Smooth muscle cell (in vitro differentiated cells): ENCODE data around the gene ZNF654. TPM values are rescaled to one million over a fixed set of nuclear protein-coding genes. Genes with fewer than 3 reads are reported as not detected.
"Not testable (repeated sequence)": the region's sequence is repeated elsewhere in the genome, so short reads cannot be mapped to it uniquely, and the experiment has no call there.

ENCODE experiments used
- DNase-seq: peaks from one replicate; lab custom pipeline; 2025; ENCODE audit not compliant: unreplicated experiment; lab: John Stamatoyannopoulos, UW
- H2AFZ ChIP-seq: fragments of 200-600 bp; sonication (generic); 2 replicates; pipeline ENCODE4 v1.6.0; 2016; ENCODE audit warnings: antibody characterized with exemption, low read depth, mild to moderate bottlenecking
- H3F3A ChIP-seq: fragments of 200-600 bp; sonication (generic); 2 replicates; pipeline ENCODE4 v1.6.0; 2017; ENCODE audit warnings: antibody characterized with exemption, low read depth
- H3K27ac ChIP-seq: fragments of 200-600 bp; sonication (generic); 2 replicates; pipeline ENCODE4 v1.5.1; 2016; ENCODE audit warnings: low read depth, mild to moderate bottlenecking
- H3K27me3 ChIP-seq: fragments of 200-600 bp; sonication (generic); 2 replicates; pipeline ENCODE4 v1.6.1; 2016; ENCODE audit warnings: low read depth, mild to moderate bottlenecking
- H3K36me3 ChIP-seq: fragments of 200-600 bp; sonication (generic); 2 replicates; pipeline ENCODE4 v1.5.1; 2016; ENCODE audit warnings: low read depth
- H3K4me1 ChIP-seq: fragments of 200-600 bp; sonication (generic); 2 replicates; pipeline ENCODE4 v1.5.1; 2016; ENCODE audit warnings: low read depth
- H3K4me2 ChIP-seq: fragments of 200-600 bp; sonication (generic); 2 replicates; pipeline ENCODE4 v1.6.0; 2016; ENCODE audit warnings: mild to moderate bottlenecking
- H3K4me3 ChIP-seq: fragments of 200-600 bp; sonication (generic); 2 replicates; pipeline ENCODE4 v1.5.1; 2016; ENCODE audit warnings: mild to moderate bottlenecking
- H3K79me2 ChIP-seq: fragments of 200-600 bp; sonication (generic); 2 replicates; pipeline ENCODE4 v1.6.0; 2016; ENCODE audit warnings: low read depth, mild to moderate bottlenecking
- H3K9ac ChIP-seq: fragments of 200-600 bp; sonication (generic); 2 replicates; pipeline ENCODE4 v1.6.0; 2016; ENCODE audit warnings: low read depth
- H3K9me3 ChIP-seq: fragments of 200-600 bp; sonication (generic); replicated peaks from 2 replicates; pipeline ENCODE4 v1.5.1; 2016; ENCODE audit warnings: low read depth
- H4K20me1 ChIP-seq: fragments of 200-600 bp; sonication (generic); 2 replicates; pipeline ENCODE4 v1.6.0; 2016; ENCODE audit warnings: low read depth
- WGBS: methylation state at CpG from one replicate; pipeline ENCODE4 v1.1.7; 2016; ENCODE audit warnings: low lambda C conversion rate; 5-methylcytosine and 5-hydroxymethylcytosine counted together
- polyA plus RNA-seq: library from polyadenylated mRNA; unstranded; fragments of >200 nt; fragmentation: Nextera tagmentation; extraction: Ambion mirVana; gene quantifications from 2 replicates; pipeline ENCODE4 v1.2.1, GENCODE V29; 2016
- total RNA-seq: library from RNA; depleted of rRNA; stranded (reverse); fragments of >200 nt; gene quantifications from 2 replicates; pipeline ENCODE4 v1.2.3, GENCODE V29; 2014
- TF ChIP-seq, protein P1 (sequence below): fragments of 200-600 bp; sonication (generic); IDR thresholded peaks from 2 replicates; pipeline ENCODE4 v1.5.1; 2017; ENCODE audit warnings: borderline replicate concordance, mild to moderate bottlenecking, antibody characterized with exemption; ENCODE audit not compliant: insufficient read depth, poor library complexity, severe bottlenecking

Gene ZNF654
- total and polyA plus RNA-seq, 2 experiments from 2014 or later: 4.9 to 21.2 TPM

DNA sequence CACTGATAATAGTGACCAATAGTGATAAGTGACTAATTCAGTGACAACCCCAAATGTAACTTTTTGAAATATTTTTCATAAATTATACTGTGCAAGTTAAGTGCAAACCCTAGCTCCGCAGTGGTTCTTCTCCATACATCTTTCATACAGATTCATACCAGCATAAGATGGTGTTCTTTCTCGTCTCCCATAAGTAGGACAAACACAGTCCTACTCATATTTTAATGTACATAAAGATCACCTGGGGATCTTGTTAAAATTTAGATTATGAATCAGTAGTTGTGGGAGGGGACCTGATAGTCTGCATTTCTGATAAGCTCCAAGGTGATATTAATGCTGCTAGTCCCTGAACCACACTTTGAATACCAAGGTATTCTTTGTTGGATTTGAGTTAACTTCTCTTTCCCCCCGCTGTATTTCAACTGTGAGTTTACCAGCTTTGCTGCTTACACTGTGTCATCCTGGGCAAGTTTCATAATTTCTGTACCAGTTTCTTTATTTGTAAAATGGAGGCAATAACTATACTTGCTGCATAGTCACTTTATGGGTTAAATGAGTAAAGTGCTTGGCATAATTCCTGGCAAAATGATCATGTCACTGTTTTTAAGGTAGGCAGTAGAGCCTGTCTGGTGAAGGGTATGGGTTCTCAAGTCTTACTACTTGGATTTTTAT, 56.0 kb downstream of the ZNF654 start:
- DNase-seq: no peak

GRCh38 chr3:88117683-88118082, 58.6 kb downstream of the ZNF654 start:
- Histone ChIP-seq H3K4me3 (no peak overlapping the region), H3K27me3 (no peaks in the 10 kb centered on the region), H3K4me1 (no peaks in the 10 kb centered on the region), H3F3A (no peaks in the 10 kb centered on the region), H3K27ac (no peak overlapping the region), H3K9me3 (no peaks in the 10 kb centered on the region), H3K36me3 (peaks cover 3% of the 10 kb centered on the region), H4K20me1 (peaks cover 40% of the 10 kb centered on the region), H3K9ac (no peak overlapping the region), H3K79me2 (peaks cover 9% of the 10 kb centered on the region), H3K4me2 (no peak overlapping the region), H2AFZ (no peak overlapping the region)
- no peak for DNase-seq
- TF ChIP-seq, protein P1, sequence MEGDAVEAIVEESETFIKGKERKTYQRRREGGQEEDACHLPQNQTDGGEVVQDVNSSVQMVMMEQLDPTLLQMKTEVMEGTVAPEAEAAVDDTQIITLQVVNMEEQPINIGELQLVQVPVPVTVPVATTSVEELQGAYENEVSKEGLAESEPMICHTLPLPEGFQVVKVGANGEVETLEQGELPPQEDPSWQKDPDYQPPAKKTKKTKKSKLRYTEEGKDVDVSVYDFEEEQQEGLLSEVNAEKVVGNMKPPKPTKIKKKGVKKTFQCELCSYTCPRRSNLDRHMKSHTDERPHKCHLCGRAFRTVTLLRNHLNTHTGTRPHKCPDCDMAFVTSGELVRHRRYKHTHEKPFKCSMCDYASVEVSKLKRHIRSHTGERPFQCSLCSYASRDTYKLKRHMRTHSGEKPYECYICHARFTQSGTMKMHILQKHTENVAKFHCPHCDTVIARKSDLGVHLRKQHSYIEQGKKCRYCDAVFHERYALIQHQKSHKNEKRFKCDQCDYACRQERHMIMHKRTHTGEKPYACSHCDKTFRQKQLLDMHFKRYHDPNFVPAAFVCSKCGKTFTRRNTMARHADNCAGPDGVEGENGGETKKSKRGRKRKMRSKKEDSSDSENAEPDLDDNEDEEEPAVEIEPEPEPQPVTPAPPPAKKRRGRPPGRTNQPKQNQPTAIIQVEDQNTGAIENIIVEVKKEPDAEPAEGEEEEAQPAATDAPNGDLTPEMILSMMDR: no peak
- 0% methylated on average over 1 of the region's 1 CpG for WGBS

More for the DNA sequence above, 56.0 kb downstream of the ZNF654 start:
- no peak overlapping the region for H3K4me3 ChIP-seq
- H4K20me1 ChIP-seq: peaks cover 58% of the 10 kb centered on the region
- no peak overlapping the region for H3K27ac ChIP-seq
- H3K4me2 ChIP-seq: no peak overlapping the region
- peaks cover 3% of the 10 kb centered on the region for H3K36me3 ChIP-seq
- WGBS: 95% methylated on average over 3 of the region's 3 CpGs
- no peaks in the 10 kb centered on the region for H3K9me3 ChIP-seq
- H3K9ac ChIP-seq: no peak overlapping the region
- H3K4me1 ChIP-seq: no peaks in the 10 kb centered on the region
- TF ChIP-seq, protein P1: no peak
- H3K79me2 ChIP-seq: peaks cover 9% of the 10 kb centered on the region
- H2AFZ ChIP-seq: no peak overlapping the region
- H3F3A ChIP-seq: peaks cover 7% of the 10 kb centered on the region
- no peaks in the 10 kb centered on the region for H3K27me3 ChIP-seq

DNA sequence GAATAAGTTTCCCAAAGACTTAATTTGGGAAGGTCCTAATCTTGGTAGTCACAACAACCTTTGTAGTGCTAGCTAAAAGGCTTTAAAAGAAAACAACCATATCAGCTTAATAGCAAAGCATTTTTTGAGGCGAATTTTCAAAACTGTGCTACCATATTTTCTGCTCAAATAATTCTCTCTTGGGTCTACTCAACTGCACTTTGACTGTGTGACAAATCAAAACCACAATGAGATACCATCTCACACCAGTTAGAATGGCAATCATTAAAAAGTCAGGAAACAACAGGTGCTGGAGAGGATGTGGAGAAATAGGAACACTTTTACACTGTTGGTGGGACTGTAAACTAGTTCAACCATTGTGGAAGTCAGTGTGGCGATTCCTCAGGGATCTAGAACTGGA, 59.5 kb downstream of the ZNF654 start:
- not testable (repeated sequence) for H3K36me3 ChIP-seq, H3K4me2 ChIP-seq, H3K9me3 ChIP-seq, H3K27ac ChIP-seq, H3K27me3 ChIP-seq, H3F3A ChIP-seq, H3K79me2 ChIP-seq, DNase-seq, H3K4me3 ChIP-seq, H3K4me1 ChIP-seq, H2AFZ ChIP-seq, H3K9ac ChIP-seq
- peaks cover 40% of the 10 kb centered on the region for H4K20me1 ChIP-seq
- 94% methylated on average over 1 of the region's 2 CpGs for WGBS

DNA sequence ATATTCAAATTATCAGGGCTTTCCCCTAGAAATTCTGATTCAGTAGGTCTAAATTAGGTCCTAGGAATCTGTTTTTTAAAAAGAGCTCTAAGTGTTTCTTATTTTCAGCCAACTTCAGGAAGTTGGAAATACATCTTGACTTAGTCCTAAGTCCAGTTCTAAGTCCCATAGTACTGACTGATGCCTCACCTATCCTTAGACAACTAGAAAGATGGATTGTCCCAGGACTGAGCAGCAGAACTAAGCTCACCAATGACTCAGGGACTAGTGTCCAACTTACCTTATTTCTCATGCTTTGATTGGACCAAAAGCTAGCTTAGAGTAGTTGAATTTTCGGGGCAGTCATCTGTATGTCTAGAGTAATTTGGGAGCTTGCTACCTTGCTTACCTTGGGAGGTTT, 64.5 kb downstream of the ZNF654 start:
- no peak overlapping the region for H3K27ac ChIP-seq
- peaks cover 27% of the 10 kb centered on the region for H4K20me1 ChIP-seq
- H3K9ac ChIP-seq: no peak overlapping the region
- peaks cover 15% of the 10 kb centered on the region for H3K79me2 ChIP-seq
- 97% methylated on average over 1 of the region's 1 CpG for WGBS
- no peak overlapping the region for H3K4me3 ChIP-seq
- no peak overlapping the region for H2AFZ ChIP-seq
- peaks cover 4% of the 10 kb centered on the region for H3K36me3 ChIP-seq
- no peaks in the 10 kb centered on the region for H3K27me3 ChIP-seq
- TF ChIP-seq, protein P1: no peak
- no peaks in the 10 kb centered on the region for H3K9me3 ChIP-seq
- H3K4me2 ChIP-seq: no peak overlapping the region
- no peaks in the 10 kb centered on the region for H3K4me1 ChIP-seq
- no peak for DNase-seq
- H3F3A ChIP-seq: no peaks in the 10 kb centered on the region
